ENCODE results near the gene TLR9. TPM values are rescaled to one million over a fixed set of nuclear protein-coding genes. Genes with fewer than 3 reads are reported as not detected.

The TLR9 gene
- total and polyA plus RNA-seq, 9 of the 15 experiments (the other 6 are each of a cell fraction or from before 2014, with no cell fraction given) = not detected

GRCh38 chr3:52197842-52198625 lies 27.4 kb downstream of the TLR9 start, which contains the start of gene ALAS1 (continued):
- TF ChIP-seq GTF2A2 (tag; IDR thresholded peaks at IDR 0.05) = 0 out of 2 replicates have a peak, but pooled peaks have one; percentile 55
- no peak for TF ChIP-seq ELK1 (CRISPR knock-in tag; IDR thresholded peaks at IDR 0.05)
- peak; percentile 44 for TF ChIP-seq SAP30 (IDR thresholded peaks at IDR 0.05; ENCODE audit: borderline replicate concordance, insufficient read depth, low read depth, low read length, poor library complexity, severe bottlenecking)
- peak; percentile 68 for TF ChIP-seq CXXC5 (CRISPR knock-in tag; IDR thresholded peaks at IDR 0.05)
- TF ChIP-seq POLR2H (tag; IDR thresholded peaks at IDR 0.05; ENCODE audit: low read depth) = 0 out of 2 replicates have a peak, but pooled peaks have one; percentile 45
- TF ChIP-seq VEZF1 (CRISPR knock-in tag; IDR thresholded peaks at IDR 0.05) = peak; percentile 93
- peak; percentile 41; the same call in 1 of the 2 replicates for TF ChIP-seq ZBTB7A (IDR thresholded peaks at IDR 0.05; ENCODE audit: borderline replicate concordance, control insufficient read depth, low read depth, low read length)
- TF ChIP-seq FOSL1 (tag; conservative IDR thresholded peaks at IDR 0.05) = no peak
- TF ChIP-seq MAZ (CRISPR knock-in tag; conservative IDR thresholded peaks at IDR 0.05 in 1 of 2, IDR thresholded peaks at IDR 0.05 in 1 of 2) = peak; percentile 39 to 82; a peak in 3 of 4 replicates
- no peak for TF ChIP-seq ZNF143 (CRISPR knock-in tag; IDR thresholded peaks at IDR 0.05)
- peak; percentile 86 for TF ChIP-seq POLR2A (conservative IDR thresholded peaks at IDR 0.05)
- no peak for TF ChIP-seq U2AF1 (optimal IDR thresholded peaks at IDR 0.05; ENCODE audit: low read depth, low read length)
- no peak for TF ChIP-seq FOXP4 (CRISPR knock-in tag; IDR thresholded peaks at IDR 0.05; ENCODE audit: borderline replicate concordance)
- TF ChIP-seq NRF1 (conservative IDR thresholded peaks at IDR 0.05 in 1 of 2, IDR thresholded peaks at IDR 0.05 in 1 of 2) = peak; percentile 99
- peak; percentile 17; the same call in 1 of the 2 replicates for TF ChIP-seq ESRRA (IDR thresholded peaks at IDR 0.05; ENCODE audit: borderline replicate concordance, low read depth)
- no peak for TF ChIP-seq MAFF (IDR thresholded peaks at IDR 0.05; ENCODE audit: low read length)
- TF ChIP-seq PRMT5 (CRISPR knock-in tag; IDR thresholded peaks at IDR 0.05) = no peak
- TF ChIP-seq GABPA (tag; conservative IDR thresholded peaks at IDR 0.05; ENCODE audit: low read depth) = no peak
- no peak for TF ChIP-seq ZNF77 (CRISPR knock-in tag; IDR thresholded peaks at IDR 0.05)
- no peak for TF ChIP-seq BRD4 (IDR thresholded peaks at IDR 0.05)
- TF ChIP-seq EP400 (IDR thresholded peaks at IDR 0.05) = 0 out of 2 replicates have a peak, but pooled peaks have one; percentile 35
- no peak for TF ChIP-seq ZSCAN32 (CRISPR knock-in tag; IDR thresholded peaks at IDR 0.05)
- peak in 1 of 3 experiments; percentile 31 for TF ChIP-seq YY1 (IDR thresholded peaks at IDR 0.05; ENCODE audit: borderline replicate concordance in 1 of 3, control insufficient read depth in 1 of 3, extremely low read depth in 1 of 3, insufficient read depth in 3 of 3, insufficient read length in 1 of 3, insufficient replicate concordance in 2 of 3, low read depth in 1 of 3, low read length in 2 of 3)

All from K562 (cell line).